ENCODE results near the gene RAB11FIP3. TPM values are rescaled to one million over a fixed set of nuclear protein-coding genes. Genes with fewer than 3 reads are reported as not detected.

RAB11FIP3 gene
- total RNA-seq, 1 experiment from 2014 or later: 37.1 TPM

DNA sequence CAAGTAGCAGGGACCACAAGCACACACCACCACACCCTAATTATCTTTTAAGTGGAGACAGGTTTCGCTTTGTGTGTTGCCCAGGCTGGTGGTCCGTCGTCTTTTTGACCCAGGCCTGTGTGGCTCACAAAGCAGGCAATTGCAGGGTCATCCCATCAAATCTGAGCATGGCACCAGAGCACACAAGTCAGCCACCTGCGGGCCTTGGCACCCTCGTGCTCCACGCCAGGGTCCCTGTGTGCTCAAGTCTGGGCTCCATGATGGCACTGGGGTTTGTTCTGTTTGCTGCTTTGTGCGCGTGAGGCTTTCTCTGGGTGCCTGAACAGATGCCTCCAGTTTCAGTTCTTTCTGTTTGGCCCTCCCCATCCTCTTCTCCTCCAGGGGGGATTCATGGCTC is 99.7 kb downstream of the RAB11FIP3 start:
- no peak overlapping the region for H3T11ph ChIP-seq (ENCODE audit: low read length)
- H3K27me3 ChIP-seq (ENCODE audit: insufficient read depth, low read length): no peaks in the 10 kb centered on the region
- H3K14ac ChIP-seq (ENCODE audit: insufficient read depth, low read length): no peak overlapping the region
- peaks cover 13% of the 10 kb centered on the region for H3K23me2 ChIP-seq (ENCODE audit: insufficient read length, low read depth, low read length, poor library complexity, severe bottlenecking)
- no peak overlapping the region for H2BK5ac ChIP-seq (ENCODE audit: insufficient read length, low read length)
- no peak overlapping the region for H4K8ac ChIP-seq (replicated peaks; ENCODE audit: insufficient read length, low read depth, low read length)
- peak overlapping the region; percentile 56 to 79; a peak in 3 of 5 replicates for H3K4me3 Mint-ChIP-seq
- peak overlapping the region in 2 of 3 experiments; percentile 7 to 81; a peak in 2 of 7 replicates for H3K27ac Mint-ChIP-seq
- peaks cover 3% of the 10 kb centered on the region for H4K20me1 ChIP-seq (ENCODE audit: control insufficient read depth, insufficient read depth, insufficient read length)
- no peak overlapping the region for H2BK15ac ChIP-seq (ENCODE audit: low read depth, low read length)
- H3K9me3 Mint-ChIP-seq: no peaks in the 10 kb centered on the region
- peaks cover 0 to 16% (median 14%) of the 10 kb centered on the region in 3 experiments; a peak in 3 of 7 replicates for H3K36me3 Mint-ChIP-seq (ENCODE audit: insufficient read depth in 1 of 3, low read depth in 3 of 3)
- no CpG with 5 or more reads among the region's 8 CpGs for WGBS (ENCODE audit: extremely low coverage, insufficient read length, low lambda C conversion rate)
- no peak overlapping the region for H2BK20ac ChIP-seq (ENCODE audit: low read depth, low read length, poor library complexity, severe bottlenecking)
- no peak overlapping the region for H3K4me2 ChIP-seq (ENCODE audit: insufficient read depth, insufficient read length, low read length)
- H3K9me3 ChIP-seq (ENCODE audit: control insufficient read depth, low read depth, low read length): no peaks in the 10 kb centered on the region
- no peaks in the 10 kb centered on the region; the same call in 1 of the 2 replicates for H3K27me3 Mint-ChIP-seq (ENCODE audit: low read depth)
- H4K5ac ChIP-seq (ENCODE audit: insufficient read length, low read depth, low read length): no peak overlapping the region
- no peak overlapping the region for H3K56ac ChIP-seq (ENCODE audit: insufficient read length, low read depth, low read length)
- no peak overlapping the region for H2AK5ac ChIP-seq (ENCODE audit: insufficient read length, low read length)
- H4K91ac ChIP-seq (ENCODE audit: insufficient read length, low read depth, low read length): no peak overlapping the region
- no peak overlapping the region for H2BK120ac ChIP-seq (ENCODE audit: low read depth, low read length, poor library complexity, severe bottlenecking)
- no peak overlapping the region for H2BK12ac ChIP-seq (ENCODE audit: insufficient read length, low read depth, low read length)
- no peak overlapping the region for H3K18ac ChIP-seq (ENCODE audit: insufficient read length, low read depth, low read length)
- no peak overlapping the region for H3K4ac ChIP-seq (ENCODE audit: low read depth, low read length)
- peaks cover 13% of the 10 kb centered on the region; the same call in 1 of the 2 replicates for H3K79me2 ChIP-seq (ENCODE audit: insufficient read depth, low read length)
- H3K79me1 ChIP-seq (ENCODE audit: insufficient read depth, low read depth, low read length, poor library complexity, severe bottlenecking): no peaks in the 10 kb centered on the region
- no peak for DNase-seq
- no peak overlapping the region for H3K9ac ChIP-seq (ENCODE audit: extremely low read depth, insufficient read length, low read length)
- no peak overlapping the region for H3K23ac ChIP-seq (ENCODE audit: insufficient read length, low read depth, low read length)
- no peak overlapping the region for H3K27ac ChIP-seq (ENCODE audit: insufficient read length, low read depth, low read length)
- H3K4me1 ChIP-seq (ENCODE audit: insufficient read depth, low read length): no peaks in the 10 kb centered on the region; the same call in 1 of the 2 replicates
- peaks cover 18 to 23% of the 10 kb centered on the region in 2 experiments for H3K4me1 Mint-ChIP-seq
- no peak overlapping the region for H2AFZ ChIP-seq (ENCODE audit: low read length)
- no peak for TF ChIP-seq CTCF (conservative IDR thresholded peaks at IDR 0.05)
